SHP77 (cell line): ENCODE measurements around the gene ESRRG.

ENCODE experiments used
- DNase-seq, 2 experiments: peaks; one replicate each; lab custom pipeline; 2025; lab: John Stamatoyannopoulos, UW

The ESRRG gene

GRCh38 chr1:216502528-216503162, 220.6 kb downstream of the ESRRG start:
- DNase-seq, result no peak

- no peak for DNase-seq
Measured at GRCh38 chr1:216500273-216500967, 222.8 kb downstream of the ESRRG start.

- DNase-seq, result no peak
Measured at GRCh38 chr1:216499581-216500272, 223.5 kb downstream of the ESRRG start.

DNA sequence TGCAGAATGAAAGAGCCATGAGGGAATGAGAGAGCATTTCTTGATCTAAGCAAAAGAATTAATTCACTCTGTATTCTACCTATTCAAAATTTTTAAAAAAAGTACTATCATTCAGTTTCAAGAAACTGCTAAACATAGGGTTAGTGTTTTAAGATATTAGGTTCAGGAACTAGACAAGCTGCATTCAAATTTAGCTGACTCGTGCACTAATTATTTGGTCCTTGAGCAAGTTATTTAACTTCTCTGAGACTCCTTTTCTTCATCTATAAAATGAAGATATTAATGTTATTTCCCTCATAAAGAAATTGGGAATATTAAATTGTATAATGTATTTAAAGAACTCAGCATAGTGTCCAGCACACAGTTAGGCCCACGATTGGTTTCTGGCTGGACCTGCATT, 225.0 kb downstream of the ESRRG start:
- no peak for DNase-seq

- no peak for DNase-seq
Measured at GRCh38 chr1:216485042-216485441, 238.2 kb downstream of the ESRRG start.

DNA sequence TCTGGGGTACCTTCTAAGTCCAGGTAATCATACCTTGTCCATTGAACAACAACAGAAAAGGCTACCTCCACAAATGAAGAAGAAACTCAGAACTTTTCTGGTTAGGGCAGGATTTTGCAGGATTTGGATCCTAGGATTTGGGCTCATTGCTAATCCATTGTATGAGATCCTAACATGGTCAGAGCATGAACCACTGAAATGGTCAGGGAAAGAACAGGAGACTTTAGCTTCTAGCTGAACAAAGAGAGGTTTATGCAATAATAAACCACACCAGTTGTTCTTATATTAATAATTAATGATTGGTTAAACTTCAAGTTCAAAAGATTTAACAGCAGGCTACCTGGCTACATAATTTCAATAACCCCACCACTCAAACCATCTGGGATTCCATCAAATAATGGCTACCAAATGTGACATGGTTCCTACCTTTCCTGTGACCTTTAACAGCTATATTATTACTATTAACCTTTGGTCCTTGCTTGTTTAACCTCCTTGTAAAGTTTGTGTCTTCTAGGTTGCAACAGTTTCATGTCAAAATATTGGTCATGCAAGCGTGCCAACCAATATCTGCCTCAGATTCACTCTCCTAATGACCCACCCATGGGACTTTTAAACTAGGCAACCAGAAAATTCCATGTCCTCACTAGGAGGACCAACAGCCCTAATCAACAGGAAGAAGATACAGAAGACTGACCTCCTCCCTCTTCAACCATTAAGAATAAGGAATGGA, 239.4 kb downstream of the ESRRG start:
- no peak for DNase-seq

DNA sequence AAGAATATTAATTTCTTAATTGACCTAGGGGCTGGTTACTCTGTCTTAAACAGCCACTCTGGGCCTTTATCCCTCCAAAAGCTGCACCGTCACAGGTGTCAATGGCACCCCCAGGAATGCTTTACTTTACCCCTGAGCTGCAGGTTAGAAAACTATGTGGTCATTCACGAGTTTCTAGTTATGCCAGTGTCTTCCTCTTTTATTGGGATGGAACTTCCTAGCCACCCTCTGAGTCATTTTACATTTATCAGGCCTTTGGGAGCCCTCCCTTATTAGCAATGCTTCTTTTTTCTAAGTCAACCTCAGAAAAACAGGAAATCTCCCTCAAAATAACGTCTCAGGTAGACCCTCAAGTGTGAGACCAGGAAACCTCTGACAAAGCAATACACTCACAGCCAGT, 240.6 kb downstream of the ESRRG start:
- DNase-seq, result no peak

DNA sequence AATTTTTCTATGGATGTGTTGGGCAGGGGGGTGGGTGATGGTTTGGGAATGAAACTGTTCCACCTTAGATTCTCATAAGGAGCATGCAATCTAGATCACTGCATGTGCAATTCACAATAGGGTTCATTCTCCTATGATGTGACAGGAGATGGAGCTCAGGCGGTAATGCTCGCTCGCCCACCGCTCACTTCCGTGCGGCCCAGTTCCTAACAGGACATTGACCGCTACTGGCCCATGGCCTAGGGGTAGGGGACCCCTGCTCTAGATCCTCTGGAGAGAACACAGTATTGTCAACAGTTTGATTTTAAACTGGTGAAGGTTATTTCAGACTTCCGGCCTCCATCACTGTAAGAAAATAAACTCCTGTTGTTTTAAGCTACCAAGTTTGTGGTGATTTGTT, 245.0 kb downstream of the ESRRG start:
- no peak for DNase-seq

- no peak for DNase-seq
Measured at GRCh38 chr1:216476341-216476740, 246.9 kb downstream of the ESRRG start.

DNA sequence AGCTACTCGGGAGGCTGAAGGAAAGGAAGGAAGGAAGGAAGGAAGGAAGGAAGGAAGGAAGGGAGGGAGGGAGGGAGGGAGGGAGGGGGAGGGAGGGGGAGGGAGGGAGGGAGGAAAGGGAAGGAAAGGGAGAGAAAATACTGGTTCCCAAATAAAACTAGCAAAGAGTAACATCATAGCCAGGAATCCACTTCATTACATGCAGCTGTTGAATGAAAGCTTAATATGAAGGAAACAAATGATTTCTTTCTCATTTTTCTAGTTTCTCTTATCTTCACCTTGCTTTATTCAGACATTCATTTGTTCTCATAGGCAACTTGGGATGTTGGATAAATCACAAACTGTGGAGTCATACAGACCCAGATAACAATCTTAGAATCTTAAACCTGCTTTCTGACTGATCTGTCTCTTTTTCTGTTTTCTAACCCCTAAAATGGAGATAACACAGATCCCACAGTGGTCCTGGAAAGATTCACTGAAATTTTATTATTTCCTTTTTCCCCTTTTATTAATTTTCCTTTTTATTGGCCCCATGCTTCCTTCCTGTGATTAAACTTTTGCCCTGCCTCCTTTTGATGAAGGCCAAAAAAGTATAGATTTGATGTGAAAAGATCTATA, 247.5 kb downstream of the ESRRG start:
- DNase-seq, result no peak

GRCh38 chr1:216466162-216466801, 256.9 kb downstream of the ESRRG start:
- no peak for DNase-seq

GRCh38 chr1:216464489-216464888, 258.7 kb downstream of the ESRRG start:
- no peak for DNase-seq

DNA sequence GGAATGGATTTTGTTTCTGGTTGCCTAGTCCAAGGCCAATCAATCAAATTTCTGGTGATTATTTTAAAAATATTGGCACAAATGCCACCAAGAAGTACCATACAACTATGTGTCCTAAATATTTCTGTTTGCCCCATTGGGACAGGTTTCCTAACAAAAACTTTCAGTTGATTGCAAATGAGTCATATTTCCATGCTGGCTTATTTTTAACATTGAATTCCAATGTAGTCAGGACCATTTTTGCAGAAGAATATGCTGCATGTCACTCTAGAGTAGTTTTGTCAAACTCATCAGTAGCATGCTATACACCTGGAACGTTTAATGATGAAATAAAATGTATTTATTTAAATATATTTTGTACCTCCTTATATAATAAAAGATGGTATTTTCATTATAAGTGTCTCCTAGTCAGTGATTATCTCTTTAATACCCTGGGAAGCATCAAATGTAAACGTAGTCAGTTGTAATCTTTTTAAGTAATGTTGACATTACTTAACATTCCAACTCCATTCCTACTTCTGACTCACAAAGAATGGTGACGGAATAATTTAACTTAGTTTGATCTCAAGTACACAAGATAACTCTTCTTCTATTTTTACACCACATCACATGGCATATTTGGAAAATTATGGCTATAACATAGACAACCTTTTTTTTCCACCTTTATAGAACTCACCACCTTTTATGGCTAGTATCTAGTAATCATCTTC, 261.0 kb downstream of the ESRRG start:
- DNase-seq, result no peak

DNA sequence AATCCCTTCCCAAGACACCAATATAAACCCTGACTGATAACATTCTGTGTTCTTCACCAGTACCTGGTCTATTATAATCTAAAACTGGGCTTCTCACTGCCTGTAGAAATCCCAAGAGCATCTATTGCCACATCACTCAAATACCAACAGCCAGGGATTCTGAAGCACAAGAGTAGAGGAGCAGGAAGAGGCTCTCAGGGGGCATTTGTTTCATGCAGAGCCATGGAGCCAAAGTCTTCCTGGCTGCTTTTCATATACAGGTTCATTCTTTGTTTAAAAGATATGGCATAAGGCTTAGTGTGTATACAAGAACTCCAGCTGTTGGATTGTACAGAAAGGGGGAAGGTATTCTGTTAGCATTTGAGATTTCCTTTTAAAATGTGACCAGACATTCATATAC, 261.8 kb downstream of the ESRRG start:
- no peak for DNase-seq

GRCh38 chr1:216459651-216460207, 263.5 kb downstream of the ESRRG start:
- DNase-seq, result no peak

DNA sequence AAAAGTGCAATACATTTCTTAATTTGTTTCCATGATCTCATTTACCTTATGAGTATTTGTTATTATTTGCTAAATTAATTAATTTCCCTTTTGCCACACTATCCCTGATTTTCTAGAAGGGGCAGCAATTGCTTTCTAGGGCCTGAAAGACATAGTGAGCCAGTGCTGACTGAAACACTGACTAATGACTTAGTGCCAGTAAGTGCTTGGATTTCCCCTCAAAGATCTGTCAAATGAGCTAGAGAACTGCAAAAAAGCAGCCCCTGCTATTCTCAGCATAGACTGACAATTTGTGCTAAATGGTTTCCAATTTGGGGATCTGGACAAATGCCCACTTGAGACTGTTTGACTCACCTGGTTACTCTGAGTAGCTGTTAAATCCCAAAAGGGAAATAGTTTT, 264.4 kb downstream of the ESRRG start:
- no peak for DNase-seq

DNA sequence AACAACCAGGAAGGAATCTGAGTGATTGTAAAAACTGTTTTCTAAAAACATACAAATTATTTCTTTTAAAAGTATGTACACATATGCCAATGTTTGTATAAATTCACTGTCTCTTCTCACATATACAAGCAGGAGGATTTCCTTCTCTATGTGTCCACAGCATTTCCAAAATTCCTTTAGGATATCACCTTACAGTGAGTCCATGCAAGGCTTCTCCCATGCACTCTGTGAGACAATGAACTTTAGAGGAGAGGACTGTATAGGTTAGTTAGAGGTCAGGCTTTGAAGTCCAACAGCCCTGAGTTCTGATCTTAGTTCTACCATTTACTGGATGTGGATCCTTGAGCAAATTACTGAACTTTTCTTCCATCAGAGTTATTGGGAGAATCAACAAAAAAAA, 265.9 kb downstream of the ESRRG start:
- DNase-seq, result no peak

DNA sequence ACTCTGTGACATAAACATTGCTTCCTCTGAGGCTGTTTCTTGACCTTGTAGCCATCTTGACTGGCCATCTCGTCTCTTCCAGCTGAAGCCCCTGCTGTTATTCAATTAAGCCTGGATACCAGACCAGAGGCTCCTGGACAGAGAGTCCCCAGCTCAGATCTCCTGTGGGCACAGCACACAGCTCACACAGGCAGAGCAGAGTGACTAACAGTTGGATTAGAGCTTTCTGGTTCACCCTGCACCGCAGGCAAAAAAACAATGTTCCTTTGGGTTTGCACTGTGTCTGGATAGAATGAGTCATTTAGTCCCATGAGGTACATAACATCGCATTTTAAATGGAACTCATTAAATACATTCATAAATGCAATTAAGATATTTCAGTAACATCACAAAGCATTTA, 266.5 kb downstream of the ESRRG start:
- DNase-seq, result no peak

DNA sequence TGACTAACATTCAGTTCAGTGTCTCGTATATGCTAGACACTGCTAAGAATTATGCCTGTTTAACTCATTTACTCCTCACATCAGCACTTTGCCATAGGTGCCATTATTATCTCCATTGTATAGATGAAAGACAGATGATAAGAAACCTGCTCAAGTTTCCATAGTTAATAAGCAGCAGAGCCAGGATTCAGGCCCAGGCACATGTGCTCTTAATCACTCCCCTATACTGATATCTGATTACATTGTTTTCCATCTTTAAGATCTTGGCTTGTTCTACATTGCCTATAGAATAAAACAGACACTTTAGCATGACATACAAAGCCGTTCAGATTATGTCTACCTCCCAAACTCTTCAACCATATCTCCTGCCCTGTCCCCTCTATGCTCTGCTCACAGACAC, 269.5 kb downstream of the ESRRG start:
- no peak for DNase-seq
